ENCODE results near the gene VPS36. TPM values are rescaled to one million over a fixed set of nuclear protein-coding genes. Genes with fewer than 3 reads are reported as not detected.

Gene VPS36
- total and polyA plus RNA-seq, 2 of the 8 experiments (the other 6 are each of a cell fraction or from before 2014, with no cell fraction given) = 14.1 to 19.8 TPM

GRCh38 chr13:52459668-52460067 lies 9.2 kb upstream of the VPS36 start:
- H2AFZ ChIP-seq (ENCODE audit: low read length) = no peak overlapping the region
- DNase-seq (ENCODE audit: low read depth in 1 of 2, low spot score in 2 of 2) (no peak), FAIRE-seq (no peak)
- H2BK5ac ChIP-seq (ENCODE audit: low read depth, low read length) = no peak overlapping the region
- 94% methylated on average over 6 of the region's 6 CpGs; no CpG with 5 or more reads in 1 of the 2 experiments for WGBS, 2 experiments (ENCODE audit: extremely low coverage in 1 of 2, insufficient coverage in 1 of 2, insufficient read length in 1 of 2, insufficient replicate concordance in 2 of 2, low coverage in 1 of 2, low lambda C conversion rate in 2 of 2, missing lambda C conversion rate in 1 of 2)
- no peak overlapping the region for H3K4me2 ChIP-seq (ENCODE audit: insufficient read depth in 1 of 2, low read depth in 2 of 2, low read length in 2 of 2)
- peaks cover 0 to 2% of the 10 kb centered on the region in 2 experiments for H4K20me1 ChIP-seq (replicated peaks in 1 of 2; ENCODE audit: control insufficient read depth in 1 of 2, insufficient read depth in 2 of 2, low read length in 2 of 2)
- no peak overlapping the region for H2BK120ac ChIP-seq (replicated peaks; ENCODE audit: low read depth, low read length)
- H3K4me3 ChIP-seq (ENCODE audit: extremely low read depth in 1 of 4, insufficient read depth in 2 of 4, low read depth in 3 of 4, low read length in 4 of 4) = no peak overlapping the region
- no peak overlapping the region for H4K91ac ChIP-seq (replicated peaks; ENCODE audit: insufficient read length, low read length)
- H4K5ac ChIP-seq (ENCODE audit: insufficient read length, low read depth, low read length) = no peak overlapping the region
- H2BK12ac ChIP-seq (ENCODE audit: low read depth, low read length) = no peak overlapping the region
- H3K56ac ChIP-seq (replicated peaks; ENCODE audit: insufficient read length, low read depth, low read length) = no peak overlapping the region
- CTCF ChIA-PET (ENCODE audit: partially characterized antibody) = interaction anchor here (2.0 kb wide), 1 partner anchor 9 kb away, joined by 6 read pairs; the partner anchor contains the start of gene VPS36
- no peak overlapping the region for H2AK5ac ChIP-seq (ENCODE audit: low read depth, low read length)
- no peak overlapping the region for H3K4ac ChIP-seq (replicated peaks; ENCODE audit: insufficient read length, low read depth, low read length)
- no peaks in the 10 kb centered on the region for H3K27me3 ChIP-seq (replicated peaks in 1 of 4; ENCODE audit: control insufficient read depth in 3 of 4, extremely low read depth in 1 of 4, insufficient read depth in 3 of 4, low read length in 3 of 4)
- no peak overlapping the region for H4K8ac ChIP-seq (ENCODE audit: extremely low read depth, insufficient read depth, low read length)
- no peak overlapping the region for H3K9ac ChIP-seq (replicated peaks in 1 of 4; ENCODE audit: extremely low read depth in 1 of 4, low read depth in 3 of 4, low read length in 3 of 4)
- H3K79me1 ChIP-seq (ENCODE audit: low read depth, low read length) = no peaks in the 10 kb centered on the region; the same call in 1 of the 2 replicates
- no peak overlapping the region for H3K14ac ChIP-seq (ENCODE audit: insufficient read length)
- no peak overlapping the region for H3K23ac ChIP-seq (ENCODE audit: insufficient read length)
- peaks cover 5% of the 10 kb centered on the region for H3K23me2 ChIP-seq (ENCODE audit: low read depth, low read length)
- POLR2A ChIA-PET (ENCODE audit: partially characterized antibody) = no interaction called here
- H3K4me1 ChIP-seq (replicated peaks in 1 of 4; ENCODE audit: control insufficient read depth in 3 of 4, insufficient read depth in 4 of 4, low read length in 3 of 4) = peaks cover 0 to 4% (median 0%) of the 10 kb centered on the region in 4 experiments; a peak in 2 of 7 replicates
- H2BK15ac ChIP-seq (ENCODE audit: low read length) = no peak overlapping the region
- H3K9me3 ChIP-seq (ENCODE audit: insufficient read depth in 2 of 2, low read depth in 1 of 2, low read length in 1 of 2) = no peaks in the 10 kb centered on the region
- H3K27ac ChIP-seq (ENCODE audit: low read depth, low read length) = no peak overlapping the region
- H3K36me3 ChIP-seq (ENCODE audit: control insufficient read depth in 2 of 4, insufficient read depth in 4 of 4, low read length in 3 of 4) = peaks cover 8 to 72% (median 39%) of the 10 kb centered on the region in 4 experiments
- H3K79me2 ChIP-seq (ENCODE audit: control insufficient read depth in 1 of 2, insufficient read depth in 2 of 2, low read length in 2 of 2) = peaks cover 0 to 21% of the 10 kb centered on the region in 2 experiments; a peak in 2 of 4 replicates
- H3K18ac ChIP-seq (ENCODE audit: extremely low read depth, low read length) = no peak overlapping the region
- H2BK20ac ChIP-seq (ENCODE audit: low read length) = no peak overlapping the region
- TF ChIP-seq SUZ12 (IDR thresholded peaks at IDR 0.05; ENCODE audit: low read length) (no peak), JUN (IDR thresholded peaks at IDR 0.05; ENCODE audit: low read depth, low read length) (no peak), ASH2L (IDR thresholded peaks at IDR 0.05; ENCODE audit: low read length) (no peak), RBBP5 (IDR thresholded peaks at IDR 0.05; ENCODE audit: borderline replicate concordance, low read depth, low read length) (no peak), SIN3A (conservative IDR thresholded peaks at IDR 0.05 in 1 of 2, IDR thresholded peaks at IDR 0.05 in 1 of 2; ENCODE audit: low read depth in 1 of 2, low read length in 2 of 2) (no peak), CTBP2 (IDR thresholded peaks at IDR 0.05; ENCODE audit: borderline replicate concordance, insufficient read depth, insufficient read length, low read length) (no peak), KDM1A (IDR thresholded peaks at IDR 0.05; ENCODE audit: borderline replicate concordance, low read length) (no peak), GTF2F1 (IDR thresholded peaks at IDR 0.05; ENCODE audit: borderline replicate concordance, low read depth, low read length) (no peak), USF2 (IDR thresholded peaks at IDR 0.05; ENCODE audit: low read length) (no peak), PHF8 (conservative IDR thresholded peaks at IDR 0.05; ENCODE audit: low read depth, low read length) (no peak), SP4 (IDR thresholded peaks at IDR 0.05; ENCODE audit: low read length) (no peak), EP300 (IDR thresholded peaks at IDR 0.05; ENCODE audit: borderline replicate concordance in 1 of 2, low read depth in 2 of 2, low read length in 2 of 2) (no peak)

All from H1 (cell line).